GM12801 (cell line): Measurements from ENCODE around the gene KRABD2.

ENCODE experiments used
- CTCF ChIP-seq: IDR thresholded peaks from one replicate; pipeline ENCODE4 v1.5.1; 2011; ENCODE audit warnings: control low read depth; ENCODE audit not compliant: insufficient read length; ENCODE audit errors: extremely low read depth

KRABD2 gene

GRCh38 chr17:8413328-8413727, 36.8 kb upstream of the KRABD2 start:
- TF ChIP-seq CTCF = no peak

- no peak for TF ChIP-seq CTCF
Observed at GRCh38 chr17:8412089-8412488, 35.6 kb upstream of the KRABD2 start.

GRCh38 chr17:8410883-8411238, 34.4 kb upstream of the KRABD2 start:
- TF ChIP-seq CTCF = no peak

GRCh38 chr17:8409966-8410882, 33.7 kb upstream of the KRABD2 start:
- TF ChIP-seq CTCF = no peak

- TF ChIP-seq CTCF = no peak
Observed at GRCh38 chr17:8408371-8408770, 31.9 kb upstream of the KRABD2 start.

- no peak for TF ChIP-seq CTCF
Observed at GRCh38 chr17:8406174-8406573, 29.7 kb upstream of the KRABD2 start.

- no peak for TF ChIP-seq CTCF
Observed at GRCh38 chr17:8405499-8406016, 29.1 kb upstream of the KRABD2 start.
